Measurements from ENCODE around the gene MAP3K20.
"Not testable (repeated sequence)": the region's sequence is repeated elsewhere in the genome, so short reads cannot be mapped to it uniquely, and the experiment has no call there.

Gene MAP3K20

GRCh38 chr2:173238831-173239230 lies 163.2 kb downstream of the MAP3K20 start:
- DNase-seq = no peak

- DNase-seq = no peak
Observed at GRCh38 chr2:173239644-173240043, 164.0 kb downstream of the MAP3K20 start.

GRCh38 chr2:173240083-173240482 lies 164.4 kb downstream of the MAP3K20 start:
- DNase-seq = no peak

- no peak for DNase-seq
Observed at GRCh38 chr2:173241643-173242042, 166.0 kb downstream of the MAP3K20 start.

- no peak for DNase-seq
Observed at GRCh38 chr2:173247156-173247555, 171.5 kb downstream of the MAP3K20 start.

- DNase-seq = no peak
Observed at GRCh38 chr2:173248381-173248780, 172.7 kb downstream of the MAP3K20 start.

GRCh38 chr2:173249661-173250641 lies 174.3 kb downstream of the MAP3K20 start:
- no peak for DNase-seq

- DNase-seq = no peak
Observed at GRCh38 chr2:173251225-173251624, 175.6 kb downstream of the MAP3K20 start.

GRCh38 chr2:173252581-173252980 lies 176.9 kb downstream of the MAP3K20 start:
- DNase-seq = no peak

GRCh38 chr2:173254659-173255058 lies 179.0 kb downstream of the MAP3K20 start:
- DNase-seq = no peak

- DNase-seq = no peak
Observed at GRCh38 chr2:173258701-173259100, 183.1 kb downstream of the MAP3K20 start.

- not testable (repeated sequence) for DNase-seq
Observed at GRCh38 chr2:173262356-173262755, 186.7 kb downstream of the MAP3K20 start.

GRCh38 chr2:173264151-173264550 lies 188.5 kb downstream of the MAP3K20 start:
- no peak for DNase-seq

- no peak for DNase-seq
Observed at GRCh38 chr2:173264603-173265366, 189.1 kb downstream of the MAP3K20 start.

GRCh38 chr2:173271135-173271534 lies 195.5 kb downstream of the MAP3K20 start:
- no peak for DNase-seq

GRCh38 chr2:173271825-173272224 lies 196.2 kb downstream of the MAP3K20 start:
- no peak for DNase-seq

- DNase-seq = no peak
Observed at GRCh38 chr2:173272849-173273248, 197.2 kb downstream of the MAP3K20 start.

GRCh38 chr2:173278794-173279526 lies 203.3 kb downstream of the MAP3K20 start:
- no peak for DNase-seq

GRCh38 chr2:173279527-173279868 lies 203.9 kb downstream of the MAP3K20 start:
- no peak for DNase-seq

GRCh38 chr2:173280853-173281252 lies 205.2 kb downstream of the MAP3K20 start:
- DNase-seq = no peak

GRCh38 chr2:173281898-173282297 lies 206.3 kb downstream of the MAP3K20 start:
- not testable (repeated sequence) for DNase-seq

- no peak for DNase-seq
Observed at GRCh38 chr2:173282795-173283545, 207.3 kb downstream of the MAP3K20 start.
